Stimulated activated CD4-positive, alpha-beta T cell treated with anti-CD3 and anti-CD28 coated beads, Interleukin-1b, Interleukin-23, amount 100 ng/mL, for 1 hour (primary cell): ENCODE results near the gene DUSP10.

Experiments used
- DNase-seq, 2 donors: peaks; one replicate each; pipeline ENCODE4 v3.0.0-alpha.2; 2020; ENCODE audit warnings: low read depth in 2 of 2

The DUSP10 gene

DNA sequence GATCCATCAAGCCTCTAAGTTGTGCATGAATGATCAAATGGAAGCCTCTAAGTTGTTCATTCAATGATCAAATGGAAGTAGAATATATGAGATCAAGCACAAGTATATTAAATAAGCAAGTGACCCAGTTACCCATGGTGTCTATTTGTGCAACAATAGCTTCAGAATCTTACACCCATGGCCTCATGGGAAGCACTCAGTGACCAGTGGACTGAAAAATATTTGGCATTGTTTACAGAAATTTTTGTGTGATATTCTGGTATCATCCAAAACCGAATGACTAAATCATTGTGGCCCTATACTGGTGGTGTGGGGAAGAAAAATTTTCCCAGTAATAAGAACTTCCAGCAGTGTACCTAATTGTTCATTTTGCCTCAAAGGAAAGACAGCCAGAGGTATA, 46.6 kb downstream of the DUSP10 start:
- DNase-seq, result no peak

DNA sequence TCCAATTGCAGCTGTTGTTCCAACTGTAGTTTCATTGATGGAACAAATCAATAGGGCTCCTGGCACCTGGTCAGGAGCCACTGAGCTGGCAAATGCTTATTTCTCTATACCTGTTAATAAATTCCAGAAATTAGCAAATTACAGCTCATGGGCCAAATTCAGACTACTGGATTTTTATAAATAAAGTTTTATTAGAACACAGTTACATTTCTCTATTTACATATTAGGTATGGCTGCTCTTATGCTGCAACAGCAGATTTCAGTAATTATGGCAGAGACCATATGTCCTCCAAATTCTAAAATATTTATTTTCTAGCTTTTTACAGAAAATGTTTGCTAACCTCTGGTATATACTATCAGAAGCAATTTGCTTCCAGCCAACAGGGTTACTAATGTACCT, 47.8 kb downstream of the DUSP10 start:
- no peak for DNase-seq

DNA sequence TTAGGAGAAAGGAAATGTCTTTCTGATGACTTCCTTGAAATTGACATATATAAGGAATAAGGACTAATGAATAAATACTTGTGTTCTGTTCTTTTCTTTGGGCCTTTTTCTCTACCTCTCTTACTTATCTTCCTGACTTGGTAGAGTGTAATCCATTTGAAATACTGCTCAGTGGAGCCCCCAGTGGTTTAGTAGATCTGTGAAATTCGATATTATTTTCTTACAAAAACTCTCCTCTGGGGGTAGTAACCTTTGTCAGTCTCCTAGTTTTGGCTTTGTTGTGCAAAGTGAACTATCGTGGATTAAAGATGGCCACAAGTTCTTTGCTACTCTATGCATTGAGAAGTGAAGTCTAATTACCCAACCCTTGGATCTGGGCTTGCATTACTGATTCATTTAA, 48.8 kb downstream of the DUSP10 start:
- no peak for DNase-seq

DNA sequence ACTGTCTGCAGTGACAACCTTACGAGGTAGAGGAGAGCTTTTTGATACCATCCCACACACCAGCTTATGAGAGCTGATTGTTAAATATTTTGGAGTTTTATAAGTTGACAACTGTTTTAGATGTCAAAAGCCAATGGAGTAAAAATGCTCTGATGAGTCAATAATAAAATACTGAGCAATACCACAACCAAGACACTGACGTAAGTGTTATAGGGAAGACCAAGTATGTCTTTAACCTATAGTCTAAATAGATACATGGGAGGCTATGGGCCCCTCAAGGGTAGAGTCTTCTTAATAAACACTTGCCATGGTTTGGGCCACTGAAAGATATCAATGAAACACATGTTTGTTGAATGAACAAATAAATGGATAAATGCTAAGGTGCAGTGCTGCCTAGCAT, 49.2 kb downstream of the DUSP10 start:
- DNase-seq, result no peak

DNA sequence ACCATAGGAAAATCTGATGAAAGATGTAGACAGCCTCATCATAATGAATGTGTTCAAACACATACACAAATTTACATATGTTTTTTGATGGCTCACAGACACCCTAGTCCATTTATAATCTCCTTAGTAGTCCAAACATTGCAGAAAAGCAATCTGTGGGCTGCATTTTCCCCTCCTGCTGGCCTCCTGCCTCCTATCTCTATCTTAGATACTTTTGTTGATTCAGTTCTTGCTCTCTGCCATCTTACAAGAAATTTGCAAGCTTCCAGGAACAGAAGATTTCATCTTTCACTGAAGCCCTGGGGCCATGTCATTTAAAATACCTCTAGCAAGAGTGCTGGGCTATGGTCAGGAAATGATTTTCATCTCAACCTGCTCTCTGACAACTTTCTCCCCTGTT, 50.6 kb downstream of the DUSP10 start:
- DNase-seq, result no peak

DNA sequence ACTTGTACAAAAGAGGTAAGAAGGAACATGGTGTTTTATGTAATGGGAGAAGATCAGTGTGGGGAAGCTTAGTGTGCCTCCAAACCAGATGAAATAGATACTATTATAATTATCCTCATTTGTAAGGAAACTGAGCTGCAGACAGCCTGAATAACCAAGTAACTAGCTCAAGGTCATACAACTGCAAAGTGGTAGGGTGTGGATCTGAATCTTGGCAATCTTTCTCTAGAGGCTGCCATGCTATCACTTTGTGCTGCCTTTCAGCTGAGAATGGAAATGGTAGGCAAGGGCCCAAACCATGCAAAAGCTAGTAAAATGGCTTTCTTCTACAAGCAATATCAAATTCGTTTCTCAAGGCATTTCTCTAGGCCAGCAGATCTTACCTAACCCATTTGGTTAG, 51.0 kb downstream of the DUSP10 start:
- DNase-seq, result no peak

DNA sequence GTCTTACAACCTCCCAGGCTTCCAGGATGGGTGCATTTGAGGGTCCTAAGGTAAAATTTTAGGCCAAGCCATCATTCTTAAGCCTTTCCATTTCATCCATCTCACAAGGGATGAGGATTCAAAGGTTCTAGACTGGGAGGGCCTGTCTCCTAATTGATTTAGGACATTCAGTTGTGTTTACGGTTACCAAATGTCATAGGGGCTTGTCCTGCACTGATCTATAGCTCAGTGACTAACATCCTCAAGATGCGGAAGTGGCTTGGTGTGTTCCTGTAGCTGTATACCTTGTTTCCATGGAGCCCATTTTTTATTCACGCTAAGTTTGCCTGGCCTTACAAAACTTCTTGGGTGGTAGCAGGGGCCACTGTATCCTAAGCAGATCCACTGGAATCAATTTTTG, 52.8 kb downstream of the DUSP10 start:
- DNase-seq, result no peak

DNA sequence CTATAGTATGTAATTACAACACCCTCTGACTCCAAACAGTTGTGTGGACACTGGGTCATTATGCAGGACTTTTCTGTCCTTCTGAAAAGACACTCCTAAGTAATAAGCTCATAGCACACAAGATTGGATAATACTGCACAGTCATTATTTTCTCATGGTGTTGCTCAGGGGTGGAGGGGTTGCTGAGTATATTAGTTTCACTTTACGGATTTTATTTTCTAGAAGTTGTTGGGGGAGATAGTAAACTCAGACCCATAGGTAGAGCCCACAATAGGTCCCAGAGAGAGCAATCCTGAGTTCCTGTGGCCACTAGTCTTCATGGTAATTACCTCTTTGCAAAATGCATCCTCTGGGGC, 53.4 kb downstream of the DUSP10 start:
- no peak for DNase-seq

DNA sequence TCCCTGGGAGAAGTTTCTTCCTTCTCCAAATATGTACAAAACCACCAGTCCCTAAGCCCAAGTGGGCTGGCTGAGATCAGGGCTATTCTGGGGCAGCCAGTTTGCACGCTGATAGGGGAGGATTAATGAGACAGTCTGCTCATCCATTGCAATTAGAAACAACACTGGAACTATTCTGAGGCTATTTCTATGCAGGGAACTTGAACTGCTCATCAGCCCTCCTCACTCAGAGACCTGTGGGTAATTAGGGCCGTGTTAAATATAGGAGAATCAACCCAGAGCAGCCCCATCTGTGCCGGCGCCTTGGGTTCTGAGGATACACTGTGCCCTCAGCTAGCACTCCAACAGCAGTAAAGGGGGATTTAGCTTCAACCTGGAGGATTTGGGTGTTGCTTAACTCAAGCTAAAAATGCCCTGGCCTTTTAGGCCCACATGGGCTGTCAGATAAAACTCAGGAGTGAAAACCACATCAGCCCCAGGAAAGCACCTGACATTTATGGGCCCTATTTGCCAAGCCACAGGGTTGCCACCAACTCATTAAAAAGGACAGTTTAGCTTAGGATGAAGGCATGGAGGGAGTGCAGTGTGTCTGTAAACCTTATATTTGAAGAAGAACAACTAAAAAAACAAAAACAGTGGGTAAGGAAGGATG, 53.9 kb downstream of the DUSP10 start:
- DNase-seq, result no peak

DNA sequence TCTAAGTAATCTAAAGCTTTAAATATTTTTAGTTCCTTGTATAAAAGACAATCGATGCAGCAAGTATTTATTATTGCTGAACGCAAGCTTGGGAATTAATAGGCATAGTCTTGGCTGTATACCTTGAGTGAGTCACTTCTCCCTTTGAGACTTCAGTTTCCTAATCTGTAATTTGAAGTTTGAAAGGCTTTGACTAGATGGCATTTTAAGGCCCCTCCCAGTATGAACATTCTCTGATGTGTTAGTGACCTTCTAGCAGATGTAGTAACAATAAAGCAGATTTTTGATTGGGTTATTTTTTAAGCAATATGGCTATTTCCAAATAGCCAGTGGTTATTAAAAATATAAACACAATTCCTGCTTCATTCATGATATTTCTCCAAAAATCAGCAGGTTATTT, 58.2 kb downstream of the DUSP10 start:
- DNase-seq, result no peak

DNA sequence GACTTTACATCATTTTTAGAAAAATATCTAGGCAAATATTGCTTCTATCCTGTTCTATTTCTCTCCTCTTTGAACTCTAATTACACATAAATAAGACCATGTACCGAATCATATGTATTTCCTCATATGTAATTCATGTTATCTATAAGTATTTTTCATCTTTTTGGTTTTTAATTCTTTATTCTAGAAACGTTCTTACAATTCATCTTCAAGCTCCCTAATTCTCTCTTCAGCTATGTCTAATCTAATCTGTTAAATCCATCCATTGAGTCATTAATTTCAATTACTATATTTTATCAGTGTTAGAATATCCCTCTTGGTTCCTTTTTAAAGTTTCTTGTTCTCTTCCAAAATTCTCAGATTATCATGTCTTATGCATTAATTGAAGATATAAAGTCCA, 61.8 kb downstream of the DUSP10 start:
- no peak for DNase-seq

DNA sequence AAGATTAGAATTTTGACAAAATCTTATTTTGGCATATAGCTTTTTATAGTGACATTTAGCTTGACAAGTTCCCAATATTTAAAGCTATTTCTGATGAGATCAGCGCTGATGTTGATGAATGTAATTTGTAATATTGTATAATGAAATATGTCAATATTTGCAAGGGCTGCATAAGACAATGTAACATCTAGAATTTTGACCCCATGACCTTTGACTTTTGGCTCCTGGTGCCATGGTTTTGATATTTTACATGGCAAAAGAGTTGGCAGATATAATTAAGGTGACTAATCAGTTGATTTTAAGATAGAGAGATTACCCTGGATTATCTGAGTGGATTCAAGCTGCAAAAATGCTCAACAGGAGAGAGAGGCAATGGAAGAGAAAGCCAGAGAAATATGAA, 63.9 kb downstream of the DUSP10 start:
- DNase-seq, result no peak

DNA sequence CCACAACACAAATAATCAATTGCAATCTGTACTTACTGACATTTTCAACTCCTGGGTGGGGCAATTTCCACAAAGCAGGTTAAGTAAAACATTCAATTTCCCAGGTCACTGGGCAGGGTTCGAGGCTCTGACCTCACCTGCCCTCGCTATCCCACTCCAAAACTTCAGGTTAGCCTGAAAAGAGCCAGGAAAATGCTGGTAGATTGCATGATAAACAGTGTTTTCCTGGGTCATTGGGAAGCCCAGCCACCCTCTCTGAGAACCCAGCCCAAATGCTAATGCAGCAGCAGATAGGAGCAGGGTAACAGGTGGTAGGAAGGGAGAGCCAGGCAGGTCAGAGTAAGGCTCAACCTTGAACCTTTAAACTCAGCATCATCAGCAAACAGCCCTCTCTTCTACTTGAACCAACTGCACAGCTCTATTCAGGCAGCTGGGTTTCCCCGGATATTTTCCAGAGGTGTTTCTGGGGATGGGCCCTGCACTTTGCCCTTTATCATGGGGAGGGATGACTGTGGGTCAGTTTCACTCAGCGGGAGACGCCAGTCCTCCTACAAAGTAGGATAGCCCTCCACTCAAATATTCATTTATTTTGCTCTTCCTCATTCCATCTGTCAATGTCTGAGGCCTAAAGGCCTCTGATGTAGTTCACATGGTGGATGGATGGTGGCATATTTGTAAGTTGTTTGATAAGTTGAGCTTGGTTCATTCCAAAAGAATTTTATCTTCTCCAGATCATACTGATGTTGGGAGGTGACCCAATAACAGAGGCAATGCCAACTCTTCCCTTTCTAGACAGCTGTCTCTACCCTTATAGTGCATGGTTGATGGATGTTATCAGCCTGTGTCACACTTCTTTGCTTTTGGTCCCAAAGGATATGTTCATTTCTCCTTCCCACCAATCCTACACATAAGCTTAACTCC, 65.7 kb downstream of the DUSP10 start:
- DNase-seq, result no peak

DNA sequence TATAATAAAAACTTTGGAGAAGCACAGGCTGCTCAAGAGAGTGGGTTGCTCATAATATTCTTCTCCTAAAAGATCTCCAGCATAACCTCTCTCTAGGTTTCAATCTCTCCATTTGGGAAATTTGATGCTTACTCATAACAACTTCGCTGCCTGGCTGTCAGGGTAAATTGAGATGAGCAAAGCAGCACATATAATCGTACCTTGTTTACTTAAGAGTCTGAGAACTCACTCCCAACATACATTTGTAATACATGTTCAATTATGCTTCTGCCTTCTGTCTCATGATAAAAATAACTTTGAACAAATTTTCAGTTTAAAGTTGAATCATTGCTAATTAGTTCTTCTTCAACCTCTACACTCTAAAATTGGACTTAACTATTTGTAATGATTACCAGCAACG, 68.9 kb downstream of the DUSP10 start:
- no peak for DNase-seq

DNA sequence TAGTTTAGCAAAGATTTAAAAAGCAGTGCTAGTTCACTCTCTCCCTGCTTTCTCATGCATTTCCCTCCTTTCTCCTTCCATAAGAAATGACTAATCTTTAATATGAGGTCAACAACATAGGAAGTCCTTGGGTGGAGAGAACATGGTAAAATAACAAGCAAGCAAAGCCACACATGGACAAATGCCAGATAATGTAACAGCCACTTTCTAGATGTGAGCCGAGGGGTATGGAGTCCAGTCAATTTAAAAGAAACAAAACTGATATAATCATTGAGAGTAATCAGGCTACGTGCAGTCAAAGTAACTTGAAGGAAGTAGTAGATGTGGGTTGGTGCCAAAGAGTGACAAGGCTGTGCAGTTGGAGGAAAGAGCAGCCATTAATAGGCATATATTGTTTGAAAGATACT, 69.6 kb downstream of the DUSP10 start:
- no peak for DNase-seq

DNA sequence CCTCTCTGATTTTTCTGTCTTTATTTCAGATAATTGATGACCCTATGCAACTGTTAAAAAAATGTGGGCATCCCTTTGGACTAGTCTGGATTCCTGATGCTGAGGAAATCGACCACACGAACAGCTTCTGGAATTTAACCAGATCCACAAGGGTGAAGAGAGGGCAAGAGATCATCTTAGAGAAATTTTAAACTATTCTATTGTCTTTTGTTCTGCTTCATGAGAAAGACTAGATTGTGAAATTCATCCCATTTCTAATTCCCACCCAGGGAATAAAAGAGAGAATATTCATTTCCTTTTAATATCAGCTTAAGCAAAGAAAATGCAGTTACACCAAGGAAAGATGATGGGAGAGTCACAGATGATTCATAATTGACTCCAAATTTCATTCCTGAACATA, 71.8 kb downstream of the DUSP10 start:
- DNase-seq, result no peak

DNA sequence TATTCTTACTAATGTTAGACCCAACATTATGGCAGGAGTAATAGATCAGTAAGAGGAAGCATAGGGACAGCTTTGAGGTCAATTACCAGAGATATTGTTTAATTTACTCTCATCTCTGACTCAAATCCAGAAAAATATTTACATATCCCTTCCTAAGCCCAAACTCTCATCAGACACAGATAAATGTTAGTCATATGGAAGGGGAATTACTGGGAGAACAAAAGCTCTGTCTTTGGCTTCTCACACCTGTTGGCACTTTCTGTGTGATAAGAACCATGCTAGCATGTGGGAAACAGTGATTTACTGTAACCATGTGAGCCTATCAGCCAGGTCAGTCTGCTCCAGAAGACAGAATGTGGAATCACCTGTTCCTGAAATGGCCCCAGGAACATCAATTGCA, 72.4 kb downstream of the DUSP10 start:
- no peak for DNase-seq

DNA sequence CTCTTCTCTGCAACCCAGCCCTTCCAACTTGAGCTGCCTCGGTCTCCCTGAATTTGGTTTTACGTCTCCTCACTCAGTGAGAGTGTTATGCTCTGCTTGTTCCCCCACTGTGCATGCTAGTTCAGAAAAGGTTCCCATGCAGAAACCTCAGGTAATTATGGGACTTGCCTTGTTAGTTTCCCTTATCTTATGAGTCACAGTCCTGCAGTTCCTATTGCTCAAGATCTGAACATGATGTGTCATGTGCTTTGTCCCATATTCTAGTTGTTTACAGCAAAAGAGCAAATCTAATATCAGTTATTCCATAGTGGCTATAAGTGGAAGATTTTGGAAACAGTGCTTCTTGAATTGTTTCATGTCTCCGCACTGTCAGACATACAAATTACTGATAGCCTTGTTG, 74.4 kb downstream of the DUSP10 start:
- no peak for DNase-seq

DNA sequence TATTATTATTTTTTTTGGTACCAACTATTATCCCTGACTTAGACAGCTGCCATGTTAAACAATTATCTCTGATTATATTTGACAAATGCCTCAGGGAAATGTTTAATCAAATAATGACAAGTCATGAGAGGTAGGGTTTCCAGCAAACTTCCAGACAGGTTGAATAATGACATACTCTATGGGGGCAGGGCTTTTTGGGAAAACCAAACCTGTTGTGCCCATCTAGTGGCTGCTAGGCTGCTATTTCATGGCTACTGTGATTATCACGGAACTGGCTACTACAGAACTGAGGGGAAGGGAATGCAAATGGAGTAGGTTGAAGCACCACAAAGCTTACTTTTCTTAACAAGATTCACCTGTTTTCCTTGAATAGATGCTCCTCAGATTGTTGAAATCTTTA, 77.6 kb downstream of the DUSP10 start:
- DNase-seq, result no peak

DNA sequence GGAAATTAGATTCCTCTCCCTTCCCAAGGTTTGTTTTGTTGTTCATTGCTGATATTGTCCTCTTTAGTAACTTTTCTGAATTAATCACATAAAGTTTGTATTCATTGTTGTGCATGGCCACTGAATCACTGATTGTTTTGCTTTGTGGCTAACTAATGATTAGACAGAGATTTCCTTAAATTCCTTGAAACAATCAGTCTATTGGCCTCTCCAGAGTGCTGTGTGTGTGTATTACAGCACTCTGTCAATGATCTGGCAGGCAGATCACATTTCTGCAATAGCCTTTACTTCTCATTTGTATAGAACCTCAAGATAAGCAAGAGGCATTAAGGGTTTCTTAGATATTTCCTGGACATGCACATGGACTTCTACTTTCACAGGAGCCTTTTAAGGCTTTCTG, 78.6 kb downstream of the DUSP10 start:
- DNase-seq, result no peak

DNA sequence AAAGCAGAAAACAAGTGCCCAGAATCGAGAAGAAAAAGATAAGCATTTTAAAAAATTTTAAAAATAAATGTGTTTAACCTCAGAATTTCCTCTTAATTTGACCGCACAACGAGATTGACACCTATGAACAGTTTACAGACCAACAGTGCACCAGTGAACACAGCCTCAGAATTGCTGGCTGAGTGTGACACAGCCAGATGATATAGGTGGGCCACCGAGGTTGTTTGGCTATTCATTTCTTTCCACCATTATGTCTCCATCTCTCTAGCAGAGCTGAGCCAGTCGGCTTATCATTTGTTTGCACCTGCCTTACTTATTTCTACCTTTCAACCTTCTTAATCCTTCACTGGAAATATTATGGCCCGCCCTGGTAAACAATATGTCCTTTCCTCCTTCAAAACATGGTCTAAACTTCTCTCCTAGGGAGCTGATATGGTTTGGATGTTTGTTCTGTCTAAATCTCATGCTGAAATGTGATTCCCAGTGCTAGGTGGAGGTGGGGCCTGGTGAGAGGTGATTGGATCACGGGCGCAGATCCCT, 86.1 kb downstream of the DUSP10 start:
- no peak for DNase-seq
